ENCODE measurements around the gene EDNRB. TPM values are rescaled to one million over a fixed set of nuclear protein-coding genes. Genes with fewer than 3 reads are reported as not detected.
"Not testable (repeated sequence)": the region's sequence is repeated elsewhere in the genome, so short reads cannot be mapped to it uniquely, and the experiment has no call there.

EDNRB gene
- not detected for total RNA-seq

- Mint-ChIP-seq H3K27me3 (peaks cover 24 to 26% of the 10 kb centered on the region in 2 donors), H3K4me3 (no peak within 1 kb of the TSS), H3K9me3 (no peaks in the 10 kb centered on the region), H3K4me1 (ENCODE audit: low read depth in 2 of 2) (peaks cover 0 to 3% of the 10 kb centered on the region in 2 donors), H3K36me3 (no peaks in the 10 kb centered on the region), H3K27ac (no peak within 1 kb of the TSS)
- DNase-seq (ENCODE audit: low spot score) (no peak), ATAC-seq (peak in 1 of 2 donors; percentile 46)
These were observed at the start of gene EDNRB for GRCh38 chr13:77918391-77919245. Gene EDNRB (minus strand): TSS chr13:77918831. CDS start chr13:77918573, 258 bp downstream.

- no peaks in the 10 kb centered on the region for H3K4me1 Mint-ChIP-seq (ENCODE audit: low read depth in 2 of 2)
- no peak overlapping the region for H3K4me3 Mint-ChIP-seq
- no peaks in the 10 kb centered on the region for H3K9me3 Mint-ChIP-seq
- ATAC-seq = no peak
- no peak overlapping the region for H3K27ac Mint-ChIP-seq
- no peak for DNase-seq (ENCODE audit: low spot score)
- H3K36me3 Mint-ChIP-seq = peaks cover 2% of the 10 kb centered on the region
- peaks cover 2 to 3% of the 10 kb centered on the region in 2 donors for H3K27me3 Mint-ChIP-seq
These were observed 48.0 kb upstream of the EDNRB start for GRCh38 chr13:77966671-77967070.

GRCh38 chr13:77952737-77953136 lies 34.1 kb upstream of the EDNRB start:
- H3K9me3 Mint-ChIP-seq = no peaks in the 10 kb centered on the region
- no peak for ATAC-seq
- peaks cover 4 to 6% of the 10 kb centered on the region in 2 donors for H3K27me3 Mint-ChIP-seq

GRCh38 chr13:77952276-77952675 lies 33.6 kb upstream of the EDNRB start:
- Mint-ChIP-seq H3K4me3 (no peak overlapping the region), H3K9me3 (no peaks in the 10 kb centered on the region), H3K27me3 (peaks cover 4 to 6% of the 10 kb centered on the region in 2 donors), H3K27ac (no peak overlapping the region), H3K4me1 (ENCODE audit: low read depth in 2 of 2) (no peaks in the 10 kb centered on the region), H3K36me3 (no peaks in the 10 kb centered on the region)
- ATAC-seq (no peak), DNase-seq (ENCODE audit: low spot score) (no peak)

More at GRCh38 chr13:77952737-77953136, 34.1 kb upstream of the EDNRB start:
- DNase-seq (ENCODE audit: low spot score) = no peak
- Mint-ChIP-seq H3K27ac (no peak overlapping the region), H3K36me3 (no peaks in the 10 kb centered on the region), H3K4me1 (ENCODE audit: low read depth in 2 of 2) (no peaks in the 10 kb centered on the region), H3K4me3 (no peak overlapping the region)

DNA sequence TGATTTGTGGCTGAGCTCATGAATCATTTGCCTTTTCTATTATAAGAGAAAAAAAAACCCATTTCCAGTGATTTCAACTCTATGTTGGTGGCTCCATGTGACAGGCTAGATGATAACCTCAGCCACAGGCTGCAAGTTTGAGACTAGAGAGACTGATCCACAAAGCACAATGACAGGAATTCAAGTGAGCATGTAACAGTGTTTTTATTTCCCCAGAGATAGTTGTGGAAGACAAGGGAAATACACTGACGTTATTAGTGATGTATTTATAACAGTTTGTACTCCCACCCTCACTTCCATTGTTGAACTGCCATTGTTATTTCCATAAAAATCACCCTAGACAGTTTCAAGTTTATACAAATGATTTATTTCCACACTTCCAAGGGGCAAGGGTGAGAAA lies 27.9 kb upstream of the EDNRB start:
- H3K9me3 Mint-ChIP-seq = no peaks in the 10 kb centered on the region
- no peaks in the 10 kb centered on the region for H3K36me3 Mint-ChIP-seq
- no peak for DNase-seq (ENCODE audit: low spot score)
- no peaks in the 10 kb centered on the region for H3K4me1 Mint-ChIP-seq (ENCODE audit: low read depth in 2 of 2)
- H3K4me3 Mint-ChIP-seq = no peak overlapping the region
- peaks cover 4 to 20% of the 10 kb centered on the region in 2 donors for H3K27me3 Mint-ChIP-seq
- no peak overlapping the region for H3K27ac Mint-ChIP-seq
- ATAC-seq = no peak

DNA sequence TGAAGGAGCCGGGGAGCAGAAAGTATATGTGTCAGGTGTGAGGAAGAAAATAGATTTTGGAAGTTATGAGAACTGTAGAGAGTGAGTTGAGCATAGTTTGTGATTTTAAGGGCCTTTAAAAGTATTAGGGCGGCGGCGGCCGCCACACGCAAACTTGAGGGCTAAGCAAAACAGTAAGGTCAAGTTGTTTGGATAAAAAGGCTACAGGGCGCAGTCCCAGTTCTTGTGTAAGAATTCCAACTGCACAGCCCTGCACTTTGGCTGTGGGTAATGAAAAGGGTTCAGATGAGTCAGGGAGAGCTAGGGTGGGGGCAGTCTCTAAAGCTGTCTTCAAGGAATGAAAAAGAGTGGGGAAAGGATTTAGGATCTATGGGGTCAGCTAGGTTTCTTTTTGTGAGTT lies 16.4 kb upstream of the EDNRB start:
- ATAC-seq; H3K9me3 Mint-ChIP-seq; DNase-seq (ENCODE audit: low spot score); H3K36me3 Mint-ChIP-seq; H3K27ac Mint-ChIP-seq; H3K4me1 Mint-ChIP-seq (ENCODE audit: low read depth in 2 of 2); H3K4me3 Mint-ChIP-seq: not testable (repeated sequence)
- peaks cover 10 to 23% of the 10 kb centered on the region in 2 donors for H3K27me3 Mint-ChIP-seq

DNA sequence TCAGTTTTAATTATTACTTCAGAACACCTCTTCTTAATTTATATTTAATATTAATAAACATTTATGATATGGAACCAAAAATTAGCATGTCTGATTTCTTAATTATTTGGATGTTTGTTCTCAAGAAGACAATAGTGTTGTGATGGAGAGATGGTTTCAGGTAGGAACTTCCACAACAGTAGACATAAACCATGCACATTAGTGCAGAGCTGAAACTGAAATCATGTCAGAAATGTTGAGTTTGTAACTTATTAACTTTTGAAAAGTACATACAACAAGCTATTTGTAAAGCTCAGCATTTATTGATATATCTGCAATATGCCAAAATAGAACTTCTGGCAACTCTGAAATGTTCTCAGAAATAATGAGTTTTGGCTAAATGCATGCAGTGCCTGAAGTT lies 11.8 kb upstream of the EDNRB start:
- H3K36me3 Mint-ChIP-seq = no peaks in the 10 kb centered on the region
- no peak overlapping the region for H3K27ac Mint-ChIP-seq
- H3K27me3 Mint-ChIP-seq = peaks cover 7 to 12% of the 10 kb centered on the region in 2 donors
- DNase-seq (ENCODE audit: low spot score) = no peak
- no peak overlapping the region for H3K4me3 Mint-ChIP-seq
- H3K4me1 Mint-ChIP-seq (ENCODE audit: low read depth in 2 of 2) = peaks cover 3 to 14% of the 10 kb centered on the region in 2 donors
- H3K9me3 Mint-ChIP-seq = no peaks in the 10 kb centered on the region
- no peak for ATAC-seq

DNA sequence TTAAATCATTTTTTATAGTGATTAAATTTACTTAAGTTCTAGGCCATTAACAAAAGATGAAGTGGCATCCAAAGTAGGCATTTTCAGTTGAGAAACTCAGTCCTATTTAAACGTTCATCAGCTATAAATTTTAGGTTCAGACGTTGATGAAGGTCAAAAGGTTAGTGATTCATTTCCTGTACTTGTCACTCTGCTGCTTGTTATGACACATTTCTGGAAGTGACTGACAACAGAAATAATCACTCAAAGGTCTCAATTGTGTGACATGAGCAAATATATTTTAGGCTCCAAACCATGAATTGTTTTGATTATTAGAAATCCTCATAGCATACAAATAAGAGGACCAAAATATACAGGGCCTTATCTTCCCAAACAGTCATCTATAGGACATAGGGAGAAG lies 10.3 kb upstream of the EDNRB start:
- Mint-ChIP-seq H3K4me3 (peak overlapping the region; percentile 47), H3K9me3 (no peaks in the 10 kb centered on the region), H3K36me3 (no peaks in the 10 kb centered on the region), H3K4me1 (ENCODE audit: low read depth in 2 of 2) (peaks cover 3 to 14% of the 10 kb centered on the region in 2 donors), H3K27ac (peak overlapping the region in 1 of 2 donors; percentile 62), H3K27me3 (peaks cover 10 to 20% of the 10 kb centered on the region in 2 donors)
- ATAC-seq (peak in 1 of 2 donors; percentile 77), DNase-seq (ENCODE audit: low spot score) (no peak)

GRCh38 chr13:77925616-77926015 lies 7.0 kb upstream of the EDNRB start:
- ATAC-seq (no peak), DNase-seq (ENCODE audit: low spot score) (no peak)
- H3K9me3 Mint-ChIP-seq = no peaks in the 10 kb centered on the region
- peaks cover 3 to 14% of the 10 kb centered on the region in 2 donors for H3K4me1 Mint-ChIP-seq (ENCODE audit: low read depth in 2 of 2)
- H3K4me3 Mint-ChIP-seq = no peak overlapping the region
- no peaks in the 10 kb centered on the region for H3K36me3 Mint-ChIP-seq
- peaks cover 10 to 35% of the 10 kb centered on the region in 2 donors for H3K27me3 Mint-ChIP-seq
- no peak overlapping the region for H3K27ac Mint-ChIP-seq

DNA sequence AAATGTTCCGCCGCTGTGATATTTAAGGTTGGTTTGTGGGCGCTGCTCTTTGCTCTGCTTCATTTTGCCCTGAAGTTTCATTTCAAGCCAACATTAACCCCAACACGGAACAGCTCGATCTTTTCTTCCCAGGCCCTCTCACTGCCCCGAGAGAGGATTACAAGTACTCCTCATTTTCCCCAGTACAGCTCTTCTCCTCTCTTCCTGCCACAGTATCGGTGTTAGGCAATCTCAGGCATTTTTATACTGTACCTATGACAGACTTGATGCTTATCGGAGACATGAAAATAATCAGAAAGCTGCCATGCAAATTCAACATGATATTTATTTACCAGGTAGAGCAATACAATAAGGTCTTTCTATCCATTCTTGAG lies 1.3 kb upstream of the EDNRB start:
- DNase-seq (ENCODE audit: low spot score) = no peak
- no peak overlapping the region for H3K4me3 Mint-ChIP-seq

GRCh38 chr13:77919246-77919920 lies 752 bp upstream of the EDNRB start:
- Mint-ChIP-seq H3K27me3 (peaks cover 24 to 26% of the 10 kb centered on the region in 2 donors), H3K4me3 (no peak overlapping the region), H3K36me3 (no peaks in the 10 kb centered on the region), H3K4me1 (ENCODE audit: low read depth in 2 of 2) (peaks cover 0 to 3% of the 10 kb centered on the region in 2 donors), H3K9me3 (no peaks in the 10 kb centered on the region), H3K27ac (no peak overlapping the region)
- DNase-seq (ENCODE audit: low spot score) (no peak), ATAC-seq (no peak)

More for the DNA sequence above, 1.3 kb upstream of the EDNRB start:
- ATAC-seq = no peak
- no peaks in the 10 kb centered on the region for H3K9me3 Mint-ChIP-seq
- peaks cover 24 to 31% of the 10 kb centered on the region in 2 donors for H3K27me3 Mint-ChIP-seq
- H3K27ac Mint-ChIP-seq = no peak overlapping the region
- no peaks in the 10 kb centered on the region for H3K36me3 Mint-ChIP-seq
- H3K4me1 Mint-ChIP-seq (ENCODE audit: low read depth in 2 of 2) = peaks cover 0 to 3% of the 10 kb centered on the region in 2 donors

DNA sequence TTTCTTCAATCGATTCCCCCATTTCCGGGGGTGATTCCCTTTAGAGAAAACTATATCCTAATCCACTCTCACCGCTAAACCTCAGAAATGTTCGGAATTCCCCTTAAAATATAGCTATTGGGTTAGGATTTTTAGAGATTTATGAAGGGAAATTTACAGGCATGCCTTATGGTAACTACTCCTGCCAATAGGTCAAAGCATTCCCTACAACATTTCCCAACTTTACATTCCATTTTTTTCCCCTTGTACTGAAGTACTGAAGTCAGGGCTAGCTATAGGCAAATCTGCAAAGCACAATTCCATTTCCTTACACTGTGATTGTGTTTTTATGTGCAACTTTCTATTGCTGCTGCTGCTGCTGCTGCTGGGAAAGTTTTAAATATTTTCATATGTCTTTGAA lies 2.1 kb downstream of the EDNRB start:
- peaks cover 0 to 3% of the 10 kb centered on the region in 2 donors for H3K4me1 Mint-ChIP-seq (ENCODE audit: low read depth in 2 of 2)
- DNase-seq (ENCODE audit: low spot score) (no peak), ATAC-seq (no peak)
- no peak overlapping the region for H3K27ac Mint-ChIP-seq
- H3K4me3 Mint-ChIP-seq = no peak overlapping the region
- no peaks in the 10 kb centered on the region for H3K9me3 Mint-ChIP-seq
- no peaks in the 10 kb centered on the region for H3K36me3 Mint-ChIP-seq
- H3K27me3 Mint-ChIP-seq = peaks cover 11 to 26% of the 10 kb centered on the region in 2 donors

GRCh38 chr13:77915686-77916085 lies 2.9 kb downstream of the EDNRB start:
- no peaks in the 10 kb centered on the region for H3K36me3 Mint-ChIP-seq
- no peak for DNase-seq (ENCODE audit: low spot score)
- H3K27me3 Mint-ChIP-seq = peaks cover 11 to 27% of the 10 kb centered on the region in 2 donors
- no peaks in the 10 kb centered on the region for H3K9me3 Mint-ChIP-seq
- no peak for ATAC-seq
- peaks cover 0 to 3% of the 10 kb centered on the region in 2 donors for H3K4me1 Mint-ChIP-seq (ENCODE audit: low read depth in 2 of 2)
- H3K27ac Mint-ChIP-seq = no peak overlapping the region
- no peak overlapping the region for H3K4me3 Mint-ChIP-seq

- Mint-ChIP-seq H3K4me1 (ENCODE audit: low read depth in 2 of 2) (no peaks in the 10 kb centered on the region), H3K27ac (no peak overlapping the region), H3K9me3 (no peaks in the 10 kb centered on the region), H3K36me3 (no peaks in the 10 kb centered on the region), H3K27me3 (peaks cover 11 to 21% of the 10 kb centered on the region in 2 donors), H3K4me3 (no peak overlapping the region)
- ATAC-seq (no peak), DNase-seq (ENCODE audit: low spot score) (no peak)
These were observed 5.6 kb downstream of the EDNRB start for GRCh38 chr13:77913003-77913402.
